Retina (tissue), 1 donor: Measurements from ENCODE around the gene PIERCE2.
"Not testable (repeated sequence)": the region's sequence is repeated elsewhere in the genome, so short reads cannot be mapped to it uniquely, and the experiment has no call there.

ENCODE experiments used
- DNase-seq: peaks from one replicate; pipeline ENCODE4 v3.0.0-alpha.2; 2016

Gene PIERCE2

GRCh38 chr15:55408012-55408928, at the start of gene PIERCE2, which contains the start of gene CCPG1:
Gene PIERCE2 (plus strand): TSS chr15:55408495. CDS start chr15:55408769, 274 bp downstream.
Gene CCPG1 (minus strand): TSS chr15:55408359. CDS start chr15:55389424, 18,935 bp downstream.
- peak; percentile 99 for DNase-seq

GRCh38 chr15:55360256-55360655, 48.0 kb upstream of the PIERCE2 start:
- no peak for DNase-seq

- DNase-seq = no peak
Observed at GRCh38 chr15:55361048-55361447, 47.2 kb upstream of the PIERCE2 start.

- no peak for DNase-seq
Observed at GRCh38 chr15:55362641-55363040, 45.7 kb upstream of the PIERCE2 start.

GRCh38 chr15:55366981-55367380, 41.3 kb upstream of the PIERCE2 start:
- no peak for DNase-seq

- DNase-seq = no peak
Observed at GRCh38 chr15:55372701-55373440, 35.4 kb upstream of the PIERCE2 start.

GRCh38 chr15:55379095-55379494, 29.2 kb upstream of the PIERCE2 start:
- DNase-seq = no peak

GRCh38 chr15:55381595-55381994, 26.7 kb upstream of the PIERCE2 start:
- DNase-seq = no peak

GRCh38 chr15:55383687-55384086, 24.6 kb upstream of the PIERCE2 start:
- DNase-seq = no peak

GRCh38 chr15:55387027-55387426, 21.3 kb upstream of the PIERCE2 start:
- no peak for DNase-seq

- no peak for DNase-seq
Observed at GRCh38 chr15:55389264-55389607, 19.1 kb upstream of the PIERCE2 start.

- no peak for DNase-seq
Observed at GRCh38 chr15:55394694-55395093, 13.6 kb upstream of the PIERCE2 start.

GRCh38 chr15:55398243-55398642, 10.1 kb upstream of the PIERCE2 start:
- DNase-seq = no peak

GRCh38 chr15:55400050-55400449, 8.2 kb upstream of the PIERCE2 start:
- not testable (repeated sequence) for DNase-seq

- DNase-seq = no peak
Observed at GRCh38 chr15:55401786-55402246, 6.5 kb upstream of the PIERCE2 start.

GRCh38 chr15:55402707-55403106, 5.6 kb upstream of the PIERCE2 start:
- no peak for DNase-seq

GRCh38 chr15:55403531-55403930, 4.8 kb upstream of the PIERCE2 start:
- DNase-seq = no peak

GRCh38 chr15:55407498-55408011, 740 bp upstream of the PIERCE2 start:
- DNase-seq = no peak

GRCh38 chr15:55408976-55409375, 681 bp downstream of the PIERCE2 start:
- not testable (repeated sequence) for DNase-seq

- not testable (repeated sequence) for DNase-seq
Observed at GRCh38 chr15:55417678-55418077, 9.4 kb downstream of the PIERCE2 start.

GRCh38 chr15:55420171-55420866, 12.0 kb downstream of the PIERCE2 start:
- no peak for DNase-seq

- no peak for DNase-seq
Observed at GRCh38 chr15:55422089-55422488, 13.8 kb downstream of the PIERCE2 start.
